K562 (cell line): ENCODE measurements around the gene PCBP3. TPM values are rescaled to one million over a fixed set of nuclear protein-coding genes. Genes with fewer than 3 reads are reported as not detected.

Source experiments
- ATAC-seq: fragments of 200-7000 bp; cut with Tn5 transposase; 3 replicates; pipeline ENCODE4 v1.9.1; 2020; ENCODE audit warnings: moderate library complexity
- BruUV-seq: library from RNA; stranded (reverse); fragments of 400-500 nt; replicated peaks from 2 replicates; lab custom pipeline; 2021; lab: Mats Ljungman, UMichigan
- CTCF ChIA-PET: fragments of 300-600 bp; formaldehyde crosslinking; extraction: SDS; loops from one replicate; lab custom pipeline; 2021; ENCODE audit warnings: low intra/inter-chr PET ratio; lab: Yijun Ruan, JAX
- POLR2A ChIA-PET: fragments of 300-600, 350-650 bp; sonication (Branson Sonifier 250); formaldehyde crosslinking; extraction: SDS; loops from one replicate; lab custom pipeline; 2021; ENCODE audit warnings: antibody characterized with exemption, inconsistent platforms; lab: Yijun Ruan, JAX
- DNase-seq, 4 experiments: peaks; one replicate each; pipeline versions ENCODE4 v3.0.0 to v3.0.0-alpha.2; 2011 to 2018; ENCODE audit warnings: low spot score in 3 of 4, mixed read lengths in 3 of 4; ENCODE audit errors: extremely low read depth in 1 of 4
- FAIRE-seq: peaks from 2 replicates; lab custom pipeline; 2011; peaks lifted over from hg19 to GRCh38; lab: Jason Lieb, UNC
- H2AFZ ChIP-seq: 2 replicates; pipeline ENCODE4 v1.6.0; 2011; ENCODE audit warnings: low read depth, low read length, control low read depth, inconsistent platforms
- H3K27ac ChIP-seq: fragments of 200-600 bp; 3 replicates; pipeline ENCODE4 v1.8.0; 2011; ENCODE audit warnings: low read depth, mild to moderate bottlenecking, control low read depth, inconsistent platforms, low read length, moderate library complexity, mixed read lengths; ENCODE audit errors: extremely low read depth
- H3K27me3 ChIP-seq, 2 experiments: fragments of 300-600 bp in 1 of 2; 2 replicates in 1 of 2; 3 replicates in 1 of 2; pipeline versions ENCODE4 v1.6.0 to v1.8.0; 2011; ENCODE audit warnings: inconsistent platforms in 2 of 2, low read length in 2 of 2, mild to moderate bottlenecking in 1 of 2, mixed read lengths in 1 of 2, moderate library complexity in 1 of 2; ENCODE audit not compliant: control insufficient read depth in 2 of 2, insufficient read depth in 2 of 2
- H3K36me3 ChIP-seq: fragments of 300-600 bp; 3 replicates; pipeline ENCODE4 v1.8.0; 2011; ENCODE audit warnings: mild to moderate bottlenecking, low read length, inconsistent platforms; ENCODE audit not compliant: control insufficient read depth, insufficient read depth
- H3K4me1 ChIP-seq, 2 experiments: fragments of 200-600 bp in 1 of 2; replicated peaks in 1 of 2; 2 replicates in 1 of 2; 3 replicates in 1 of 2; pipeline versions ENCODE4 v1.5.1 to v1.8.0; 2011; ENCODE audit warnings: inconsistent platforms in 2 of 2, low read length in 2 of 2, mild to moderate bottlenecking in 1 of 2, mixed read lengths in 1 of 2, moderate library complexity in 1 of 2; ENCODE audit not compliant: control insufficient read depth in 2 of 2, insufficient read depth in 2 of 2
- H3K4me2 ChIP-seq: 2 replicates; pipeline ENCODE4 v1.6.1; 2011; ENCODE audit warnings: low read length, control low read depth, inconsistent platforms, mixed read lengths; ENCODE audit not compliant: insufficient read depth
- H3K4me3 ChIP-seq: fragments of 200-600 bp; sonication (generic), shearing (Covaris generic); 2 replicates; pipeline ENCODE4 v1.5.1; 2016; ENCODE audit warnings: control low read depth, inconsistent platforms
- H3K79me2 ChIP-seq: fragments of 200-600 bp; 3 replicates; pipeline ENCODE4 v1.8.0; 2011; ENCODE audit warnings: low read length, inconsistent platforms; ENCODE audit not compliant: control insufficient read depth, insufficient read depth
- H3K9ac ChIP-seq, 2 experiments: 2 replicates each; pipeline versions ENCODE4 v1.6.0 to v1.6.1; 2011; ENCODE audit warnings: low read depth in 2 of 2, low read length in 2 of 2, control low read depth in 1 of 2, inconsistent platforms in 1 of 2, mild to moderate bottlenecking in 1 of 2, mixed read lengths in 1 of 2; ENCODE audit not compliant: insufficient read depth in 1 of 2
- H3K9me1 ChIP-seq: one replicate; pipeline ENCODE4 v1.6.0; 2011; ENCODE audit warnings: inconsistent platforms, mild to moderate bottlenecking, low read length, moderate library complexity; ENCODE audit not compliant: control insufficient read depth, insufficient read depth
- H3K9me3 ChIP-seq: replicated peaks from 2 replicates; pipeline ENCODE4 v1.5.1; 2011; ENCODE audit warnings: low read depth, low read length, inconsistent platforms; ENCODE audit not compliant: control insufficient read depth, insufficient read depth
- H4K20me1 ChIP-seq: replicated peaks from 2 replicates; pipeline ENCODE4 v1.6.1; 2011; ENCODE audit warnings: low read length, inconsistent platforms, mixed read lengths; ENCODE audit not compliant: control insufficient read depth, insufficient read depth
- BRD9 ChIP-seq: fragments of 450-650 bp; IDR thresholded peaks from 2 replicates; pipeline ENCODE4 v1.6.1; 2018; ENCODE audit warnings: low read depth; ENCODE audit not compliant: partially characterized antibody
- BRF1 ChIP-seq: IDR thresholded peaks from 3 replicates; pipeline ENCODE4 v1.6.1; 2011; ENCODE audit warnings: borderline replicate concordance, mild to moderate bottlenecking; ENCODE audit not compliant: insufficient read length; ENCODE audit errors: extremely low read depth
- ERF ChIP-seq: fragments of 450-650 bp; formaldehyde crosslinking; IDR thresholded peaks from 2 replicates; pipeline ENCODE4 v1.4.0; 2020; ENCODE audit warnings: mild to moderate bottlenecking, mixed read lengths
- FOXA3 ChIP-seq, 2 experiments: fragments of 450-650 bp in 1 of 2; sonication (generic) in 1 of 2; formaldehyde crosslinking; IDR thresholded peaks in 1 of 2; conservative IDR thresholded peaks in 1 of 2; 2 replicates each; pipeline versions ENCODE4 v1.4.0 to v1.8.0; 2020 to 2022; ENCODE audit warnings: mild to moderate bottlenecking in 2 of 2, missing genetic modification reagents in 1 of 2
- KLF10 ChIP-seq: fragments of 250-450 bp; sonication (Bioruptor Pico); IDR thresholded peaks from 2 replicates; pipeline ENCODE4 v1.6.1; 2021; ENCODE audit warnings: matching md5 sums
- MTF1 ChIP-seq: fragments of 250-450 bp; sonication (Bioruptor Pico); IDR thresholded peaks from 2 replicates; pipeline ENCODE4 v1.9.0; 2021; ENCODE audit warnings: moderate library complexity, mild to moderate bottlenecking, inconsistent platforms, borderline replicate concordance
- MYNN ChIP-seq, 2 experiments: sonication (generic); formaldehyde crosslinking in 1 of 2; IDR thresholded peaks; 2 replicates each; pipeline versions ENCODE4 v1.5.0 to v1.6.1; 2016 to 2020; ENCODE audit warnings: antibody characterized with exemption in 1 of 2, missing genetic modification reagents in 1 of 2
- PATZ1 ChIP-seq: fragments of 250-450 bp; sonication (Bioruptor Pico); IDR thresholded peaks from 2 replicates; pipeline ENCODE4 v1.5.0; 2020; ENCODE audit warnings: mild to moderate bottlenecking, borderline replicate concordance
- SRSF9 ChIP-seq: fragments of 200-400 bp; formaldehyde crosslinking; IDR thresholded peaks from 2 replicates; pipeline ENCODE4 v1.6.1; 2017; ENCODE audit warnings: low read depth, low read length, borderline replicate concordance
- ZFP1 ChIP-seq: fragments of 450-650 bp; formaldehyde crosslinking; IDR thresholded peaks from 2 replicates; pipeline ENCODE4 v1.4.0; 2020; ENCODE audit warnings: mild to moderate bottlenecking, mixed read lengths
- ZFPM2 ChIP-seq: fragments of 250-450 bp; sonication (Bioruptor Pico); IDR thresholded peaks from 2 replicates; pipeline ENCODE4 v1.5.1; 2022; ENCODE audit warnings: mild to moderate bottlenecking
- ZFX ChIP-seq: sonication (generic); formaldehyde crosslinking; IDR thresholded peaks from 2 replicates; pipeline ENCODE4 v1.8.0; 2022; ENCODE audit warnings: mild to moderate bottlenecking, missing genetic modification reagents, moderate library complexity
- ZNF12 ChIP-seq: sonication (generic); formaldehyde crosslinking; IDR thresholded peaks from 2 replicates; pipeline ENCODE4 v1.4.0; 2020; ENCODE audit warnings: mild to moderate bottlenecking, missing genetic modification reagents
- WGBS: fragments of 100-300 bp; shearing (Covaris generic); methylation state at CpG from one replicate; pipeline ENCODE4 v1.1.6; 2016; ENCODE audit warnings: low coverage, mixed read lengths; ENCODE audit not compliant: insufficient coverage; ENCODE audit errors: missing lambda C conversion rate; 5-methylcytosine and 5-hydroxymethylcytosine counted together
- in situ Hi-C: fragments of 300-500 bp; cut with MboI; formaldehyde crosslinking; loops from 4 replicates; pipeline ENCODE4 v1.15.0; 2018; ENCODE audit warnings: inconsistent platforms, mixed read lengths
- intact Hi-C: fragments of 100-400 bp; cut with micrococcal nuclease; formaldehyde crosslinking; loops from 2 replicates; pipeline ENCODE4 v1.14.2; 2022
- polyA plus RNA-seq, 8 experiments: library from polyadenylated mRNA; depleted of rRNA in 4 of 8; stranded (reverse) in 5 of 8; unstranded in 3 of 8; fragments of >200 nt; fragmentation: Nextera tagmentation in 2 of 8; fragmentation: Illumina TruSeq in 1 of 8; extraction: Ambion mirVana in 2 of 8; extraction: Trizol in 1 of 8; gene quantifications; 2 replicates each; pipeline versions ENCODE4 v1.2.1 to v1.2.3, GENCODE V29; 2011 to 2014; ENCODE audit warnings: inconsistent platforms in 1 of 8, missing spikeins in 1 of 8
- total RNA-seq, 7 experiments: library from RNA; depleted of rRNA in 6 of 7; stranded (reverse); fragments of >200 nt in 6 of 7; fragmentation: Illumina TruSeq in 2 of 7; extraction: Trizol in 2 of 7; gene quantifications; 2 replicates each; pipeline versions ENCODE4 v1.2.1 to v1.2.3, GENCODE V29; 2011 to 2021; ENCODE audit warnings: low replicate concordance in 1 of 7
- TF ChIP-seq, protein P1 (sequence below): IDR thresholded peaks from 3 replicates; pipeline ENCODE4 v1.6.1; 2011; ENCODE audit warnings: borderline replicate concordance, mild to moderate bottlenecking; ENCODE audit not compliant: insufficient read length, insufficient read depth

PCBP3 gene
- total and polyA plus RNA-seq, 9 of the 15 experiments (the other 6 are each of a cell fraction or from before 2014, with no cell fraction given) = 0.18 TPM; not detected in 8

DNA sequence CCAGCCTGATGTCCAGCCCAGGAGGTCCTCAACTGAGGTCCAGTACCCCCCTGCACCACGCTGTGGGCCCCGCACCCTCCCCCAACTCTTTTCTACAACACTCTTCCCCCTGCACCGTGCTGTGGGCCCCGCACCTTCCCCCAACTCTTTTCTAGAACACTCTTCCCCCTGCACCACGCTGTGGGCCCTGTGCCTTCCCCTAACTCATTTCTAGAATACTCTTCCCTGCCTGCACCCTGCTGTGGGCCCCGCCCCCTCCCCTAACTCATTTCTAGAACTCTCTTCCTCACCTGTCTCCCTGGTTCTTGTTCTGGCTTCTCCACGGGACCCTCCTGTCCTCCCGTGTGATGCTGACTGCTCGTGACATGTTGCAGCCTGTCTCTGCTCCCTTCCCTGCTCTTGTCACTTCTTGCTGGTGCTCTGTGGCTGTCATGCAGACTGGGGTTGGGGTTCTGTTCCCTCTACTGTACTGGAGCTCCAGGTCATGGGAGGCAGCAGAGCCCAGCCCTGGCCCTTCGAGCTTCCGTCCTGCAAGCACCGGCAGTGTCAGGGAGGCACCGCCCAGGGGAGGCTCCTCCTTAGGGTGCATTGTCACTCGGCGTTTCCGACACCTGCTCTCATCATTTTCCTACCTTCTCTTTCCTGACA is 177.9 kb downstream of the PCBP3 start:
- no peak overlapping the region for H2AFZ ChIP-seq
- WGBS = under 1% methylated on average over 16 of the region's 16 CpGs
- no peak overlapping the region for H3K27ac ChIP-seq
- H4K20me1 ChIP-seq = peaks cover 9% of the 10 kb centered on the region
- POLR2A ChIA-PET = interaction anchor here (1.0 kb wide), 1 partner anchor 24 kb away, joined by 3 read pairs; no protein-coding TSS in a partner anchor
- no peaks in the 10 kb centered on the region for H3K79me2 ChIP-seq
- BruUV-seq = no TSS peak
- peaks cover 0 to 7% of the 10 kb centered on the region in 2 experiments; a peak in 2 of 5 replicates for H3K4me1 ChIP-seq
- no peaks in the 10 kb centered on the region for H3K9me3 ChIP-seq
- FAIRE-seq (no peak), DNase-seq (no peak), ATAC-seq (no peak)
- TF ChIP-seq FOXA3 (CRISPR knock-in tag; conservative IDR thresholded peaks at IDR 0.05 in 1 of 2, IDR thresholded peaks at IDR 0.05 in 1 of 2) (no peak), BRF1 (no peak), KLF10 (CRISPR knock-in tag) (no peak), BRD9 (no peak), MYNN (IDR thresholded peaks at IDR 0.05) (no peak), MYNN (CRISPR knock-in tag; IDR thresholded peaks at IDR 0.05) (no peak), ZNF12 (CRISPR knock-in tag) (no peak), ERF (no peak), ZFPM2 (no peak), ZFP1 (no peak), MTF1 (CRISPR knock-in tag) (no peak), ZFX (CRISPR knock-in tag) (no peak), SRSF9 (no peak), PATZ1 (CRISPR knock-in tag) (no peak)
- TF ChIP-seq, protein P1, sequence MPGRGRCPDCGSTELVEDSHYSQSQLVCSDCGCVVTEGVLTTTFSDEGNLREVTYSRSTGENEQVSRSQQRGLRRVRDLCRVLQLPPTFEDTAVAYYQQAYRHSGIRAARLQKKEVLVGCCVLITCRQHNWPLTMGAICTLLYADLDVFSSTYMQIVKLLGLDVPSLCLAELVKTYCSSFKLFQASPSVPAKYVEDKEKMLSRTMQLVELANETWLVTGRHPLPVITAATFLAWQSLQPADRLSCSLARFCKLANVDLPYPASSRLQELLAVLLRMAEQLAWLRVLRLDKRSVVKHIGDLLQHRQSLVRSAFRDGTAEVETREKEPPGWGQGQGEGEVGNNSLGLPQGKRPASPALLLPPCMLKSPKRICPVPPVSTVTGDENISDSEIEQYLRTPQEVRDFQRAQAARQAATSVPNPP = no peak
- H3K36me3 ChIP-seq = no peaks in the 10 kb centered on the region
- in situ Hi-C loops = loop anchor here (10.0 kb wide), 2 partner anchors 517 to 677 kb away; no protein-coding TSS in a partner anchor
- CTCF ChIA-PET = interaction anchor here (0.6 to 2.2 kb wide), 6 partner anchors 266 to 684 kb away, joined by 3 to 21 read pairs (median 4); no protein-coding TSS in a partner anchor
- H3K4me2 ChIP-seq = no peak overlapping the region
- no peaks in the 10 kb centered on the region for H3K9me1 ChIP-seq
- no peak overlapping the region for H3K9ac ChIP-seq
- H3K4me3 ChIP-seq = no peak overlapping the region
- peaks cover 34 to 70% of the 10 kb centered on the region in 2 experiments for H3K27me3 ChIP-seq
- intact Hi-C loops = loop anchor here (2.0 to 5.0 kb wide), 2 partner anchors 374 to 681 kb away; no protein-coding TSS in a partner anchor
